Measurements from ENCODE around the gene DRAM1. TPM values are rescaled to one million over a fixed set of nuclear protein-coding genes. Genes with fewer than 3 reads are reported as not detected.

DRAM1 gene
- polyA plus RNA-seq, 4 donors, result 0.89 to 9.9 (median 5.6) TPM

- H3K9me3 ChIP-seq (ENCODE audit: control insufficient read depth in 2 of 2, insufficient read depth in 1 of 2, low read depth in 1 of 2, low read length in 1 of 2), result no peaks in the 10 kb centered on the region
- 79 to 91% (median 87%) methylated on average over 3 of the region's 3 CpGs for WGBS, 3 donors
- no peaks in the 10 kb centered on the region for H3K4me1 ChIP-seq (ENCODE audit: control insufficient read depth in 3 of 3, insufficient read depth in 2 of 3, low read depth in 1 of 3, low read length in 2 of 3)
- DNase-seq (no peak), FAIRE-seq (no peak)
- H3K36me3 ChIP-seq (ENCODE audit: control insufficient read depth in 3 of 3, insufficient read depth in 2 of 3, low read depth in 1 of 3, low read length in 3 of 3), result no peaks in the 10 kb centered on the region
- H3K27me3 ChIP-seq (ENCODE audit: control insufficient read depth in 3 of 3, insufficient read depth in 3 of 3, low read length in 3 of 3), result no peaks in the 10 kb centered on the region
- peak overlapping the region in 1 of 3 donors; percentile 80 for H3K27ac ChIP-seq (ENCODE audit: low read depth in 1 of 3, low read length in 2 of 3)
- H3K4me3 ChIP-seq (ENCODE audit: low read depth in 1 of 3, low read length in 3 of 3), result no peak overlapping the region
These were observed 47.2 kb downstream of the DRAM1 start for GRCh38 chr12:101924618-101925017.

GRCh38 chr12:101925361-101925760 lies 48.0 kb downstream of the DRAM1 start:
- Histone ChIP-seq H3K36me3 (ENCODE audit: control insufficient read depth in 3 of 3, insufficient read depth in 2 of 3, low read depth in 1 of 3, low read length in 3 of 3) (no peaks in the 10 kb centered on the region), H3K27me3 (ENCODE audit: control insufficient read depth in 3 of 3, insufficient read depth in 3 of 3, low read length in 3 of 3) (no peaks in the 10 kb centered on the region), H3K4me1 (ENCODE audit: control insufficient read depth in 3 of 3, insufficient read depth in 2 of 3, low read depth in 1 of 3, low read length in 2 of 3) (no peaks in the 10 kb centered on the region), H3K9me3 (ENCODE audit: control insufficient read depth in 2 of 2, insufficient read depth in 1 of 2, low read depth in 1 of 2, low read length in 1 of 2) (no peaks in the 10 kb centered on the region), H3K27ac (ENCODE audit: low read depth in 1 of 3, low read length in 2 of 3) (peak overlapping the region in 1 of 3 donors; percentile 37), H3K4me3 (ENCODE audit: low read depth in 1 of 3, low read length in 3 of 3) (no peak overlapping the region)
- 74 to 91% (median 75%) methylated on average over 1 to 4 of the region's 4 CpGs for WGBS, 3 donors
- FAIRE-seq (no peak), DNase-seq (no peak)

GRCh38 chr12:101925935-101926334 lies 48.6 kb downstream of the DRAM1 start:
- DNase-seq (no peak), FAIRE-seq (no peak)
- Histone ChIP-seq H3K9me3 (ENCODE audit: control insufficient read depth in 2 of 2, insufficient read depth in 1 of 2, low read depth in 1 of 2, low read length in 1 of 2) (no peaks in the 10 kb centered on the region), H3K27me3 (ENCODE audit: control insufficient read depth in 3 of 3, insufficient read depth in 3 of 3, low read length in 3 of 3) (no peaks in the 10 kb centered on the region), H3K27ac (ENCODE audit: low read depth in 1 of 3, low read length in 2 of 3) (peak overlapping the region in 1 of 3 donors; percentile 72), H3K36me3 (ENCODE audit: control insufficient read depth in 3 of 3, insufficient read depth in 2 of 3, low read depth in 1 of 3, low read length in 3 of 3) (no peaks in the 10 kb centered on the region), H3K4me1 (ENCODE audit: control insufficient read depth in 3 of 3, insufficient read depth in 2 of 3, low read depth in 1 of 3, low read length in 2 of 3) (no peaks in the 10 kb centered on the region), H3K4me3 (ENCODE audit: low read depth in 1 of 3, low read length in 3 of 3) (no peak overlapping the region)
- WGBS, 3 donors, result 77 to 80% (median 77%) methylated on average over 6 of the region's 6 CpGs

- Histone ChIP-seq H3K36me3 (ENCODE audit: control insufficient read depth in 3 of 3, insufficient read depth in 2 of 3, low read depth in 1 of 3, low read length in 3 of 3) (no peaks in the 10 kb centered on the region), H3K27me3 (ENCODE audit: control insufficient read depth in 3 of 3, insufficient read depth in 3 of 3, low read length in 3 of 3) (no peaks in the 10 kb centered on the region), H3K27ac (ENCODE audit: low read depth in 1 of 3, low read length in 2 of 3) (no peak overlapping the region), H3K4me1 (ENCODE audit: control insufficient read depth in 3 of 3, insufficient read depth in 2 of 3, low read depth in 1 of 3, low read length in 2 of 3) (no peaks in the 10 kb centered on the region), H3K4me3 (ENCODE audit: low read depth in 1 of 3, low read length in 3 of 3) (no peak overlapping the region), H3K9me3 (ENCODE audit: control insufficient read depth in 2 of 2, insufficient read depth in 1 of 2, low read depth in 1 of 2, low read length in 1 of 2) (no peaks in the 10 kb centered on the region)
- FAIRE-seq (no peak), DNase-seq (no peak)
These were observed 49.7 kb downstream of the DRAM1 start for GRCh38 chr12:101927036-101927435.

- H3K36me3 ChIP-seq (ENCODE audit: control insufficient read depth in 3 of 3, insufficient read depth in 2 of 3, low read depth in 1 of 3, low read length in 3 of 3), result no peaks in the 10 kb centered on the region
- H3K4me1 ChIP-seq (ENCODE audit: control insufficient read depth in 3 of 3, insufficient read depth in 2 of 3, low read depth in 1 of 3, low read length in 2 of 3), result no peaks in the 10 kb centered on the region
- no peak overlapping the region for H3K27ac ChIP-seq (ENCODE audit: low read depth in 1 of 3, low read length in 2 of 3)
- WGBS, 3 donors, result 65 to 82% (median 75%) methylated on average over 4 of the region's 4 CpGs
- H3K27me3 ChIP-seq (ENCODE audit: control insufficient read depth in 3 of 3, insufficient read depth in 3 of 3, low read length in 3 of 3), result no peaks in the 10 kb centered on the region
- DNase-seq, result no peak
- FAIRE-seq, result no peak
- no peaks in the 10 kb centered on the region for H3K9me3 ChIP-seq (ENCODE audit: control insufficient read depth in 2 of 2, insufficient read depth in 1 of 2, low read depth in 1 of 2, low read length in 1 of 2)
- H3K4me3 ChIP-seq (ENCODE audit: low read depth in 1 of 3, low read length in 3 of 3), result no peak overlapping the region
These were observed 50.6 kb downstream of the DRAM1 start for GRCh38 chr12:101927999-101928398.

GRCh38 chr12:101928556-101928955 lies 51.2 kb downstream of the DRAM1 start:
- Histone ChIP-seq H3K4me3 (ENCODE audit: low read depth in 1 of 3, low read length in 3 of 3) (no peak overlapping the region), H3K36me3 (ENCODE audit: control insufficient read depth in 3 of 3, insufficient read depth in 2 of 3, low read depth in 1 of 3, low read length in 3 of 3) (no peaks in the 10 kb centered on the region), H3K9me3 (ENCODE audit: control insufficient read depth in 2 of 2, insufficient read depth in 1 of 2, low read depth in 1 of 2, low read length in 1 of 2) (no peaks in the 10 kb centered on the region), H3K4me1 (ENCODE audit: control insufficient read depth in 3 of 3, insufficient read depth in 2 of 3, low read depth in 1 of 3, low read length in 2 of 3) (no peaks in the 10 kb centered on the region), H3K27ac (ENCODE audit: low read depth in 1 of 3, low read length in 2 of 3) (no peak overlapping the region), H3K27me3 (ENCODE audit: control insufficient read depth in 3 of 3, insufficient read depth in 3 of 3, low read length in 3 of 3) (no peaks in the 10 kb centered on the region)
- DNase-seq, result no peak
- FAIRE-seq, result no peak
- WGBS, 3 donors, result 87 to 90% (median 87%) methylated on average over 5 of the region's 5 CpGs

GRCh38 chr12:101929365-101930041 lies 52.1 kb downstream of the DRAM1 start:
- 77 to 80% (median 79%) methylated on average over 11 of the region's 11 CpGs for WGBS, 3 donors
- H3K9me3 ChIP-seq (ENCODE audit: control insufficient read depth in 2 of 2, insufficient read depth in 1 of 2, low read depth in 1 of 2, low read length in 1 of 2), result no peaks in the 10 kb centered on the region
- H3K27ac ChIP-seq (ENCODE audit: low read depth in 1 of 3, low read length in 2 of 3), result no peak overlapping the region
- DNase-seq (no peak), FAIRE-seq (no peak)
- H3K4me1 ChIP-seq (ENCODE audit: control insufficient read depth in 3 of 3, insufficient read depth in 2 of 3, low read depth in 1 of 3, low read length in 2 of 3), result no peaks in the 10 kb centered on the region
- H3K4me3 ChIP-seq (ENCODE audit: low read depth in 1 of 3, low read length in 3 of 3), result no peak overlapping the region
- H3K27me3 ChIP-seq (ENCODE audit: control insufficient read depth in 3 of 3, insufficient read depth in 3 of 3, low read length in 3 of 3), result no peaks in the 10 kb centered on the region
- H3K36me3 ChIP-seq (ENCODE audit: control insufficient read depth in 3 of 3, insufficient read depth in 2 of 3, low read depth in 1 of 3, low read length in 3 of 3), result no peaks in the 10 kb centered on the region

- Histone ChIP-seq H3K27ac (ENCODE audit: low read depth in 1 of 3, low read length in 2 of 3) (peak overlapping the region in 1 of 3 donors; percentile 23), H3K27me3 (ENCODE audit: control insufficient read depth in 3 of 3, insufficient read depth in 3 of 3, low read length in 3 of 3) (no peaks in the 10 kb centered on the region), H3K4me3 (ENCODE audit: low read depth in 1 of 3, low read length in 3 of 3) (no peak overlapping the region), H3K36me3 (ENCODE audit: control insufficient read depth in 3 of 3, insufficient read depth in 2 of 3, low read depth in 1 of 3, low read length in 3 of 3) (no peaks in the 10 kb centered on the region), H3K9me3 (ENCODE audit: control insufficient read depth in 2 of 2, insufficient read depth in 1 of 2, low read depth in 1 of 2, low read length in 1 of 2) (no peaks in the 10 kb centered on the region), H3K4me1 (ENCODE audit: control insufficient read depth in 3 of 3, insufficient read depth in 2 of 3, low read depth in 1 of 3, low read length in 2 of 3) (no peaks in the 10 kb centered on the region)
- WGBS, 3 donors, result 38 to 72% (median 45%) methylated on average over 5 of the region's 5 CpGs
- DNase-seq (no peak), FAIRE-seq (no peak)
These were observed 54.3 kb downstream of the DRAM1 start for GRCh38 chr12:101931498-101932326.
